IPS DF 4.7 (cell line): ENCODE results near the gene ZMYND8.

Source experiments
- DNase-seq: peaks from one replicate; pipeline ENCODE4 v3.0.0-alpha.2; 2013; ENCODE audit warnings: low spot score; ENCODE audit errors: extremely low read depth

The ZMYND8 gene

DNA sequence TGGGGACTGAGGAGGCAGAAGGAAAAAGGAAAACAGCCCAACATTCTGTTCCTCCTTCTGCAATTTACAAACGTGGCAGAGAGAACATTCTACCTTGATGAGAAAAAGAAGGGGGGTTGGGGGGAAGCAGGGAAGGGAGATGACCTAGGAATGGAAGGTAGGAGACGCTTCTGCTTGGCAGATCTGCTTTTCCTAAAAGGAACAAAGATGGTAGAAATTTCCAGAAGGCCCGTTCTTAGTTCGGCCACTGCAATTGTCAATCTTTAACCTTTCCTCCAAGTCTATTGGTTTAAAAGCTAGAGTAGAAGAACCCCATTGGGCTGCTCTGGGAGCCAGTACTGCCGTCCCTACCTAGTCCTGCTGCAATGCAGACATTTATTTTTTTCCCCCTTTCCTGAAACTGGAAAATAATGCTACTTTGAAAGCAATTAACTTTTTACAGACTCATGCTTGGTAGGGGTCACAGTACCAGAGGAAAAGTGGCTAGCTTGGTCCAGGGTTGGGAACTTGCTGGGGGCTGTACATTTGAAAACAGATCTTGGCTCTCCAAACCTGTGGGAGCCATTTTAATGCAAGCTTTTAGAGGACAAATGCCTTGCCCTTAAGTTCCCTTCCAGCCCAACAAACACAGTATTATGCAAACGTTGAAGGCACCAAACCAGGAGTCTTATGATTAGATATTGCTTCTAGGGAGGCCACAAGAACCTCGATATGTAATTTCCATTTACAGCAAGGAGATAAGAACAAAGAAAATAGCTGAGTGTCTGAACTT is 2.6 kb downstream of the ZMYND8 start:
- DNase-seq: no peak

DNA sequence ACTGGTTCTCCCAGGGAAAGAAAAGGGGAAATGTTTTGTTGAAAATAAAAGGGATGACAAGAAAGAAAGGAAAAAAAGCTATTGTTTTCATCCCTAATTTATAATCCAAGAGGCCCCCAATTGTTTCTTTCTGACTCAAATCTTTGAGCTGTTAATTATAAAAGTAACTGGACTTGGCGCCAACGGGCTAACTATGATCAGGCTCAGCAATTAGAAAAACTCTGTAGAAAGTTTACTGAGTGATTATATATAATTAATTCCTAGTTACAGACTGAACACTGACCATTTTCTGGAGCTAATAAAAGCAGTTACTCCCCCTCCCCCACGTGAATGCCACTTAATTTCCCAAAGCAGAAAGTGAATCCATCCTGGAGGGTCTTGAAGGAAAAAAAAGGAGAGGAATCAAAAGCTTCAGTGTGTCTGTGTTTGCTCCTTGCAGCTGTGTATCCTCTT is 3.2 kb downstream of the ZMYND8 start:
- no peak for DNase-seq

- DNase-seq: no peak
Measured at GRCh38 chr20:47352332-47353238, 3.9 kb downstream of the ZMYND8 start.

- no peak for DNase-seq
Measured at GRCh38 chr20:47351643-47352331, 4.7 kb downstream of the ZMYND8 start.

GRCh38 chr20:47350691-47351545 is 5.6 kb downstream of the ZMYND8 start:
- no peak for DNase-seq

DNA sequence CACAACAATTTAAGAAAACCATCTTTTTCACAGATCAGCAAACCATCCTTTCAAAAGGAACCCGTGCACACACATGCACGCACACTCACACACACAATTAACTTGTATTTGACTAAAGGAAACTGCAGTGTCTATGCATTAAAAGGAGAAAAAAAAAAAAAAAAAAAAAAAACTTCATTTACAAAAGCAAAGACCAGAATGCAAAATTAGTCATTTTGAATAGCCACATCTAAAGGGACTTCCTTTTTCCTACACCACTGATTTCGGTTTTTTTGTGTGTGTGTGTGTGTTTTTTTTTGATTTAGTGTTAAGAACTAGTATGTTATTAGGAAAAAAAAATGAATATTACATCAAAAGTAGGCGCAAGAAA is 6.3 kb downstream of the ZMYND8 start:
- DNase-seq: no peak

DNA sequence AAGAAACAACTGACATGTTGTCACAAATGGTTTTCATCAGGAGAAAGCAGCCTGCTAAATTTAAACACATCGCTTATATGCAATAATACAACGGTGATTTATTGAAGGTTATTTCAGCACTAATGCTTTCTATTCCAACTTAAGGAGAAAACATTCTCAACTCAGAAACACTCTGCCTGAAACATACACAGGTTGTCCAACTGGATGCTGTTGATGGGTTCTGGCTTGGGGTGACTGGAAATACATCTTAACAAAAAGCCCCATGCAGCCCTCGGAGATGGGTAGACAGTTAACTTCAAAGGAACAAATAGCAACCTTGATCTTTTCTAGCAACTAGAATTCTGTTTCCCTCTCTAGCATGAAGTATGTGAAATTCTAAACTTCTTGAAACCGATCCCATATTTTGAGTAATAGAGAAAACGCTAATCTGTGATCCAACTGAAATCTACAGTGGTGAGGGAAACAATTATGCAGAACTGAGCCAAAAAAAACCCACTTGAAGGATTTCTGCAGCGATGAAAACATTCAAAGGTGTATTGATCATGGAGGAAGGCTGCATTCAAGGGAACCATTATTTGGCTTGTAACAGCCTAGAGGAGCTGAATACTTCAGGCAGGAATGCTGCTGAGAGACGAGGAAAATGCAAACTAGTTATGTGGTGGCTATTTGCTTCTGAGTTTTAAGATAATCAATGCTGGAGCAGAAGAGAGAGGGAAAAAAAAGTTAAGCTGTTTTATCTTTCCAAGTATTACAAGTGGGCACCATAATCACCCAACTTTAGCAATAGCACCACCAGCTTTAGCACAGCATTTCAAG is 6.9 kb downstream of the ZMYND8 start:
- no peak for DNase-seq

GRCh38 chr20:47348539-47349142 is 7.9 kb downstream of the ZMYND8 start:
- no peak for DNase-seq

GRCh38 chr20:47347661-47348435 is 8.7 kb downstream of the ZMYND8 start:
- no peak for DNase-seq

GRCh38 chr20:47346172-47346571 is 10.3 kb downstream of the ZMYND8 start:
- DNase-seq: no peak

DNA sequence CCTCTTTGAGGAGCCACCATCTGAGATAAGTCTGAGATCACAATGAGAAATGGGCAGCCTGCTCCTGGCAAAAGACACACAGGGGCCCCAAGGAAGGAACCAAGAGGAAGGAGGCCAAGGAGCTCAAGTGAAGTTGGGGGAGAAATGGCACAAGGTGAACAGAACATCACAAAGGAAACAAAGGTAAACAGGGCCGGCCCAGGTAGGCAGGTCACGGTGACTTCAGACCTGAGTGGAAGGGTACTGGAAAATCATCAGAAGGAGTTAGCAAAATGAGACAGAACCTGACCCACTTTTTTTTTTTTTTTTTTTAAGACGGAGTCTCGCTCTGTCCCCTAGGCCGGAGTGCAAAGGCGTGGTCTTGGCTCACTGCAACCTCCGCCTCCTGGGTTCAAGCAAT is 11.3 kb downstream of the ZMYND8 start:
- DNase-seq: no peak

GRCh38 chr20:47343007-47343472 is 13.5 kb downstream of the ZMYND8 start:
- no peak for DNase-seq

DNA sequence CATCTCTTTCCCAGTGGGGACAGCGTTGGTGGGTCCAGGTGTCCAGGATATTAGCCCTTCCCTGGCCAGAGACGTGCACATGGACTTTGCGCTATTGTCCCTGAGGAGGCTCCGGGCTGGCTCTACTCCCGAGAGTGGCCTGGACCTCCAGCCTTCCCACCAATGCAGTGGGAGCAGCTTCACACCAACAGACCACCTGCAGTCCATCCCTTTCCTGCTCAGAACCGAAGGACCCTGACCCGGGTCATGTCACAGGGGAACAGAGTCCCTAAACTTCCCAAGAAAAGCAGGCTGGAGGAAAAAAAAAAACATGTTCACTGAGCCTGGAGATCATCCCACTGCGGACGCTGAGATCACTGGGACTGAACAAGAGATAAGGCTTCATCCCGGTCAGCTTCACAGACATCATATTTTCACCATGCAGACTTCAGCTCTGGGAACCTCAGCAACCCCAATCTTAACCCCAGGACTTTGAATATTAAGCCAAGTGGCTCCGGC is 18.3 kb downstream of the ZMYND8 start:
- no peak for DNase-seq

- no peak for DNase-seq
Measured at GRCh38 chr20:47337413-47337812, 19.1 kb downstream of the ZMYND8 start.

DNA sequence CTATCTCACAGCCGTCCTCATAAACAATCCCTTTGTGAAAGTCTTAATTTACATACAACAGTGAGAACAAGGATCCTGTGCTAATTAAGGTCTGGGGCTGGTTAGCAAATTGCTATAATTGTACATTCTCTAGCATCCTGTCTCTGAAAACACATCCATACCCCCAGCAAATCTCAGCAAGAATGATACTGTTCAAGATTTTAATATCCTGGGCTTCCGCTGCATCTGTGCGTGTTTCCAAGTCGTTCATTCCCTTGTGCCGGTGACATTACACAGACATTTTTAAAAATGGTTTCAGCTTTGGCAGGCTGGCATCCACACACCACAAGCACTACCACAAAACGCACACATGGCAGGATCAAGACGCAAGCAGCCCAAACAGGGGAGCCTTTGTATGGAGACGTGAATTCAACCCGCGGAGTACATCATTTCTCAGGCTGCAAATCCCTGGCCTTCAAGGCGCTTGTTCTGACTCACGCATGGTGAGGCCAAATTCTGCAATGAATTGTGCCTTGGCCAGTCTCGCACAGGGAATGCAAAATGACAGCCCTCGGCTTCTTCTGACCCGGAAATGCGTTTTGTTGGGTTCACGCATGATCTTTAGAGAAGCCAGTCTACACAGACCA is 20.3 kb downstream of the ZMYND8 start:
- DNase-seq: no peak

GRCh38 chr20:47335251-47336128 is 21.0 kb downstream of the ZMYND8 start:
- DNase-seq: no peak

DNA sequence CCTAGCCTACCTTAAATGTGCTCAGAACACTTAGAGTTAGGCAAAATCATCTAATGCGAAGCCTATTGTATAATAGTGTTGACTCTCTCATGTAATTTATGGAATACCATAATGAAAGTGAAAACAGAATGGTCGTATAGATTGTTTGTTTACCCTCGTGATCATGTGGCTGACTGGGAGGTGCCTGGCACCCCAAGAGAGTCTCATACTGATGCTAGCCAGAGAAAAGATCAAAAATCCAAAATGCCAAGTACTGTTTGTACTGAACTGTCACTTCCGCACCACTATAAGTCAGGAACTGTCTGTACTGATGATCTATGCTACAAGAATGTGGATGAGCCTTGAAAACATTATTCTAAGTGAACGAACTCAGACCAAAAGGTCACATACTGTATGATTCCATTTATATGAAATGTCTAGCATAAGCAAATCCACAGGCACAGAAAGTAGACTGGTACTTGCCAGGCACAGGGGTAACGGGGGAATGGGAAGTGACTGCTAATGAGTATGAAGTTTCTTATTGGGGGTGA is 22.4 kb downstream of the ZMYND8 start:
- DNase-seq: no peak
